CD4-positive, CD25-positive, alpha-beta regulatory T cell (primary cell): ENCODE results near the gene UGT3A2. TPM values are rescaled to one million over a fixed set of nuclear protein-coding genes. Genes with fewer than 3 reads are reported as not detected.

ENCODE experiments used
- ATAC-seq, 2 donors: fragments of 150-1000 bp; cut with Tn5 transposase; one replicate each; pipeline ENCODE4 v1.10.0; 2021; ENCODE audit warnings: low read depth in 2 of 2, moderate number of reproducible peaks in 2 of 2, moderate library complexity in 1 of 2
- DNase-seq, 3 donors: peaks; one replicate each; pipeline versions ENCODE4 v3.0.0 to v3.0.0-alpha.2; 2012 to 2022; ENCODE audit warnings: mixed read lengths in 1 of 3
- H3K27ac ChIP-seq: one replicate; pipeline ENCODE4 v1.7.0; 2013; ENCODE audit warnings: mild to moderate bottlenecking, low read length; ENCODE audit not compliant: insufficient read depth, poor library complexity, severe bottlenecking
- H3K27me3 ChIP-seq: one replicate; pipeline ENCODE4 v1.7.0; 2013; ENCODE audit warnings: low read length; ENCODE audit not compliant: control insufficient read depth, insufficient read depth
- H3K36me3 ChIP-seq: one replicate; pipeline ENCODE4 v1.7.0; 2013; ENCODE audit warnings: mild to moderate bottlenecking, low read length, moderate library complexity; ENCODE audit not compliant: control insufficient read depth, insufficient read depth
- H3K4me1 ChIP-seq: 2 replicates; pipeline ENCODE4 v1.7.0; 2013; ENCODE audit warnings: mild to moderate bottlenecking, low read length; ENCODE audit not compliant: insufficient read depth, control insufficient read depth, poor library complexity, severe bottlenecking
- H3K4me3 ChIP-seq: one replicate; pipeline ENCODE4 v1.7.0; 2013; ENCODE audit warnings: low read depth, mild to moderate bottlenecking, low read length, moderate library complexity
- H3K9me3 ChIP-seq, 2 experiments: 1 replicate in 1 of 2; 2 replicates in 1 of 2; pipeline ENCODE4 v1.7.0; 2013; ENCODE audit warnings: low read length in 2 of 2, mild to moderate bottlenecking in 1 of 2, moderate library complexity in 1 of 2; ENCODE audit not compliant: control insufficient read depth in 2 of 2
- H3K27ac Mint-ChIP-seq, 3 donors: one replicate each; pipeline ENCODE4 v1.8.0; 2020 to 2022; ENCODE audit warnings: mild to moderate bottlenecking in 3 of 3, mixed read lengths in 3 of 3, moderate library complexity in 2 of 3
- H3K27me3 Mint-ChIP-seq: one replicate; pipeline ENCODE4 v1.8.0; 2022; ENCODE audit warnings: mild to moderate bottlenecking, mixed read lengths
- H3K36me3 Mint-ChIP-seq: one replicate; pipeline ENCODE4 v1.8.0; 2020; ENCODE audit warnings: mixed read lengths
- H3K4me1 Mint-ChIP-seq, 4 donors: one replicate each; pipeline ENCODE4 v1.8.0; 2020 to 2022; ENCODE audit warnings: mixed read lengths in 4 of 4, mild to moderate bottlenecking in 1 of 4
- H3K4me3 Mint-ChIP-seq, 4 donors: one replicate each; pipeline ENCODE4 v1.8.0; 2020 to 2022; ENCODE audit warnings: mild to moderate bottlenecking in 4 of 4, mixed read lengths in 4 of 4, moderate library complexity in 3 of 4
- H3K9me3 Mint-ChIP-seq, 7 donors: one replicate each; pipeline ENCODE4 v1.8.0; 2020 to 2022; ENCODE audit warnings: mixed read lengths in 7 of 7, mild to moderate bottlenecking in 3 of 7, moderate library complexity in 2 of 7
- polyA plus RNA-seq, 4 donors: library from polyadenylated mRNA; unstranded; fragments of 300-500 nt; fragmentation: Illumina TruSeq; gene quantifications; one replicate each; pipeline ENCODE4 v1.2.3, GENCODE V29; 2021
- total RNA-seq: library from RNA; stranded (reverse); gene quantifications from one replicate; pipeline ENCODE4 v1.2.3, GENCODE V29; 2022

Gene UGT3A2
- total and polyA plus RNA-seq, 5 donors from 2014 or later, result 0.07 to 0.60 (median 0.20) TPM; not detected in 2

DNA sequence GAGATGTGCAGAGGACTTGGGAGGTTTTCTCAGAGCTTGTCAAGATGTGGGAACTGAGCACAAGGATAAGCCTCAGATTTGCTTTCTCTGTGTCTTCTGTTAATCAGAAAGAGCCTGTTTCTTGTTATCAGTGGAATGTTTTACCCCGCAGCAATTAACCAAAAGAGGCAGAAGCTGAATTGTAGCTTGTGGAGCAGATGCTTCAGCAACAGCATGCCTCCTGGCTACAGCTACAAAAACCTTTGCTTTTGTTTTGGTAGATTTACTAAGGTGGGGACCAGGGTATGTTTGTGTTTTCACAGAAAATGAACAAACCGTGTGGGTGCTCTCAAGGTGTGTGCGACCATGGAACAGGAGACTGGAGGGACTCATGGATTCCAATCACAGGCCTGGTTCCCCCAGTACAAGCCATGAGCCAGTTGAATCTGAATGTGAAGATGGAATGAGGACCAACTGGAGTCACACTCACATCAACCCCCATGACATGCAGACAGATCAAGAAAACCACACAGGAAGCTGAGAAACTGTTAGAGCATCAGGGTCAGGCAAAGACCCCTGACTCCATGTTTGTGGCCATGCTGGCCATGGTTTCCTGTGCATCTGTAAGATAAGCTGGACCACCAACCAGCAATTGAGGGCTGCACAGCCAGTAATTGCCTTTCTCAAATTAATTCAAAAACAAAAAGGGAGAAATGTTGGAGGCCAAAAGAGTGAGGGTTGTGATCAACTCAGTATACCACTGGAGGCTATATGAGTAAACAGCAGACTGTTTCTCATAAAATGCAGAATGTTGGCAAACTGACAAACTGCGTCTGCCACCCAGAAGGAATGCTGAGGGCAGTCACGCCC, 6.9 kb downstream of the UGT3A2 start:
- ATAC-seq (no peak), DNase-seq (no peak)
- H3K4me1 Mint-ChIP-seq, result no peaks in the 10 kb centered on the region

DNA sequence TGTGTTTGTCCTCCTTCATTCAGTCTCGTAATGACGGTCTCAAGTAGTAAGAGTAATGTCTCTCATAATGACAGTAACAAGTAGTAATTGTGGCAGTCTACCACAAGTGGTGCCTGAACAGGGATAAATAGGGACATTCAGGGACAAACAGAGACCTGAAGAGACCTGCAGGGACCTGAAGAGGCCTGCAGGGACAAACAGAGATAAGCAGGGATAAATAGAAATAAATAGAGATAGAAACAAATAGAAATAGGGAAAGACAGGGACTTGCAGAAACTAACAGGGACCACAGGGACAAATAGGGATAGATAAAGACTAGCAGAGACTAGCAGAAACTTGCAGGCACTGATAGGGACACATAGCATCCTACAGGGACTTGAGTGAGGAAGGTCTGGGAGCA, 7.9 kb downstream of the UGT3A2 start:
- H3K27me3 ChIP-seq, result no peaks in the 10 kb centered on the region
- Mint-ChIP-seq H3K4me1 (no peaks in the 10 kb centered on the region), H3K9me3 (no peaks in the 10 kb centered on the region), H3K27ac (no peak overlapping the region), H3K4me3 (no peak overlapping the region), H3K36me3 (no peaks in the 10 kb centered on the region), H3K27me3 (peaks cover 10% of the 10 kb centered on the region)
- ATAC-seq (no peak), DNase-seq (no peak)
- H3K9me3 ChIP-seq, result no peaks in the 10 kb centered on the region
- H3K4me1 ChIP-seq, result no peaks in the 10 kb centered on the region
- no peaks in the 10 kb centered on the region for H3K36me3 ChIP-seq
- H3K27ac ChIP-seq, result no peak overlapping the region
- H3K4me3 ChIP-seq, result no peak overlapping the region

More for the DNA sequence above, 6.9 kb downstream of the UGT3A2 start:
- Histone ChIP-seq H3K27ac (no peak overlapping the region), H3K4me1 (no peaks in the 10 kb centered on the region), H3K36me3 (no peaks in the 10 kb centered on the region), H3K27me3 (no peaks in the 10 kb centered on the region), H3K9me3 (no peaks in the 10 kb centered on the region), H3K4me3 (no peak overlapping the region)
- Mint-ChIP-seq H3K27ac (no peak overlapping the region), H3K27me3 (peaks cover 14% of the 10 kb centered on the region), H3K36me3 (no peaks in the 10 kb centered on the region), H3K4me3 (no peak overlapping the region), H3K9me3 (peaks cover 0 to 2% (median 0%) of the 10 kb centered on the region in 7 donors)

DNA sequence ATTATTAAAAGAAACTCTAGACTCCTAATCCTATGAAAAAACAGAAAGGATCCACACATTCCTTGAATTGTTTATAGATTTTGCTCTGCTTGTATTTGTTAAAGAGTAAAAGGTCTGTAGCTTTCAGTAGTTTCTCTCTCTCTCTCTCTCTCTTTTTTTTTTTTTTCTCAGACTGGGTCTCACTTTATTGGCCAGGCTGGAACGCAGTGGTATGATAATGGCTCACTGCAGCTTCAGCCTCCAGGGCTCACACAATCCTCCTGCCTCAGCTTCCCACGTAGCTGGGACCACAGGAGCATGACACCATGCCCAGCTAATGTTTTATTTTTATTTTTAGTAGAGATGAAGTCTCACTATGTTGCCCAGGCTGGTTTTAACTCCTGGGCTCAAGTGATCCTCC, 9.3 kb downstream of the UGT3A2 start:
- no peaks in the 10 kb centered on the region for H3K4me1 ChIP-seq
- Mint-ChIP-seq H3K9me3 (no peaks in the 10 kb centered on the region), H3K36me3 (no peaks in the 10 kb centered on the region), H3K4me1 (no peaks in the 10 kb centered on the region), H3K27me3 (peaks cover 11% of the 10 kb centered on the region), H3K27ac (no peak overlapping the region), H3K4me3 (no peak overlapping the region)
- no peaks in the 10 kb centered on the region for H3K36me3 ChIP-seq
- ATAC-seq (no peak), DNase-seq (no peak)
- H3K4me3 ChIP-seq, result no peak overlapping the region
- no peaks in the 10 kb centered on the region for H3K9me3 ChIP-seq
- H3K27ac ChIP-seq, result no peak overlapping the region
- no peaks in the 10 kb centered on the region for H3K27me3 ChIP-seq

DNA sequence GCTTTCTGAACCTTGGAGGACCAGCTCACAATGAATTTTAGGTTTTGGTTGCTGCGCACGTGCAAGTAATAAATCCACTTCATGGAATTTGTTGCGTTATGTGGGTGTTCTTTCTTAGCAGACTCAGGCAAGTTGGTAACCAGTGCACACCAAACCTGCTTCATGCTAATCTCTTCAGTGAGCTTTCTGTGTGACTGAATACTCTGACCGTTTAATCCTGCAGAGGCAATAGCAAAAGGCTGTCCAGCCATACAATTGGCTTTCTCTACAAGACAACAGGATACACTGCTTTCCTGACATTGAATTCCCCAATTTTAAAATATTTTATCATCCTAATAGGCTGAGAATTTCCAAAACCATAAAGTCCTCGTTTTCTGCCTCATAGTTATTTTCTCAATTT, 10.3 kb downstream of the UGT3A2 start:
- H3K9me3 ChIP-seq, result no peaks in the 10 kb centered on the region
- no peaks in the 10 kb centered on the region for H3K9me3 Mint-ChIP-seq
- no peaks in the 10 kb centered on the region for H3K36me3 ChIP-seq
- H3K4me1 Mint-ChIP-seq, result no peaks in the 10 kb centered on the region
- no peak overlapping the region for H3K4me3 ChIP-seq
- DNase-seq, result no peak
- no peaks in the 10 kb centered on the region for H3K27me3 ChIP-seq
- no peak for ATAC-seq
- no peaks in the 10 kb centered on the region for H3K36me3 Mint-ChIP-seq
- H3K27ac ChIP-seq, result no peak overlapping the region
- no peak overlapping the region for H3K27ac Mint-ChIP-seq
- peaks cover 11% of the 10 kb centered on the region for H3K27me3 Mint-ChIP-seq
- H3K4me3 Mint-ChIP-seq, result no peak overlapping the region
- H3K4me1 ChIP-seq, result no peaks in the 10 kb centered on the region

DNA sequence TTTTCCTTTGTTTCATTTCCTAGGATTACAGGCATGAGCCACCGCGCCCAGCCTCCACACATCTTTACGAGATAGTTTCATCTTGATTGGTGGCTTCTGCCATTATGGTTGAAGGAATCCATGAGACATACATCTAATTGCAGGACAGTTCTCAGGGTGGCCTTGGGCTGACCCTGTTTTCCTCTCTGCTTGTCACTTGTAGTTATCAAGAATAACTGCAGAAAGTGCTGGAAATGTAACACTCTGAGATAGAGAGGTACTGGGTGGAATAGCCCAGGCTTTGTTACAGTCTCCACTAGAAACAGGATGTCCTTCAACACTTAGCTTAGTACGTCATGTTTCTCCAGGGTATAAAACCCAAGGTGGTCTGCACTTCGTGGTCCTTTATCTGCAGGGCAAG, 10.7 kb downstream of the UGT3A2 start:
- DNase-seq, result no peak
- H3K27me3 Mint-ChIP-seq, result peaks cover 11% of the 10 kb centered on the region
- H3K4me1 ChIP-seq, result no peaks in the 10 kb centered on the region
- no peak overlapping the region for H3K27ac Mint-ChIP-seq
- no peak overlapping the region for H3K27ac ChIP-seq
- no peak overlapping the region for H3K4me3 ChIP-seq
- peaks cover under 1% of the 10 kb centered on the region for H3K27me3 ChIP-seq
- H3K36me3 Mint-ChIP-seq, result no peaks in the 10 kb centered on the region
- H3K9me3 ChIP-seq, result no peaks in the 10 kb centered on the region
- H3K9me3 Mint-ChIP-seq, result peaks cover 0 to under 1% (median 0%) of the 10 kb centered on the region in 7 donors
- ATAC-seq, result no peak
- no peaks in the 10 kb centered on the region for H3K36me3 ChIP-seq
- H3K4me3 Mint-ChIP-seq, result no peak overlapping the region
- no peaks in the 10 kb centered on the region for H3K4me1 Mint-ChIP-seq

DNA sequence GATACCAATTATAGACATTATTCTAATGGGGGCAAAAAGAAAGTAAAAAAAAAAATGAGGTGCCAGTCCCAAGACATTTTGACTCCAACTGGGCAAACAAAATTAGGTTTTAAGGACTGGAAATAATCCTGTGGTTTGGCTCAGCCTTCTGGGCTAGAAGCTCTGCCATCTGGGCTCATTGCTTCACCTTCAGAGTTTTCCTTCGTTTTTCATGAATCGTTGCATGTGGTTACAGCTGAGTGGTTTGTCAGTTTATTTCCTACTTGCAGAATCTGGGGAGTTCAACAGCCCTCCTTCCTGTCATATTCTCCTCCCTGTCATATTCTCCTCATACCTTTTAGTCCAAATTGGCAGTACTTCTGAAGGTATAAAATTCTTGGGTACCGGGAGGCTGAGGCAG, 12.0 kb downstream of the UGT3A2 start:
- Histone ChIP-seq H3K9me3 (no peaks in the 10 kb centered on the region), H3K36me3 (no peaks in the 10 kb centered on the region), H3K27ac (no peak overlapping the region), H3K4me1 (no peaks in the 10 kb centered on the region), H3K27me3 (peaks cover 3% of the 10 kb centered on the region), H3K4me3 (no peak overlapping the region)
- H3K4me1 Mint-ChIP-seq, result no peaks in the 10 kb centered on the region
- H3K9me3 Mint-ChIP-seq, result peaks cover 0 to 2% (median 0%) of the 10 kb centered on the region in 7 donors
- no peak overlapping the region for H3K27ac Mint-ChIP-seq
- DNase-seq (no peak), ATAC-seq (no peak)
- H3K36me3 Mint-ChIP-seq, result no peaks in the 10 kb centered on the region
- no peak overlapping the region for H3K4me3 Mint-ChIP-seq
- H3K27me3 Mint-ChIP-seq, result peaks cover 11% of the 10 kb centered on the region

DNA sequence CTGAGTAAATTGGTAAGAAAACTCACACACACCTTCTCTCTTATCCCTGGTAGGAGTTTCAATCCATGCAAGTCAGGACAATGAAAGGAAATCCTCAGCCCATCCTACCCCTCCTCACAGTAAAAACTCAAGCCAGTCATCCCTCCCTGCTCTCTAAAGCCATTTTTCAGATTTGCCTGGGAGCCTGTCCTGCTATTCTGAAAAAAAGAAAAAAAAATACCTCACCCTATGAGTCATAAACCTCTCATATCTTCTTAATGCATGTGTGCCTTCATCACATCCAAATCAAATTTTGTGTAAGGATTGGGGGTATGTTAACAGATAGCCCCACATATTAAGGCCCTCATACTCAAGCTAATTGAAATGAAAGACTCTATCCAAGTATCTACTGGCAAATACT, 14.1 kb downstream of the UGT3A2 start:
- no peaks in the 10 kb centered on the region for H3K4me1 Mint-ChIP-seq
- H3K4me1 ChIP-seq, result no peaks in the 10 kb centered on the region
- ATAC-seq (no peak), DNase-seq (no peak)
- H3K9me3 ChIP-seq, result no peaks in the 10 kb centered on the region
- H3K36me3 ChIP-seq, result no peaks in the 10 kb centered on the region
- no peak overlapping the region for H3K27ac ChIP-seq
- no peaks in the 10 kb centered on the region for H3K36me3 Mint-ChIP-seq
- no peak overlapping the region for H3K4me3 ChIP-seq
- H3K27ac Mint-ChIP-seq, result no peak overlapping the region
- peaks cover 3% of the 10 kb centered on the region for H3K27me3 ChIP-seq
- peaks cover 11% of the 10 kb centered on the region for H3K27me3 Mint-ChIP-seq
- no peak overlapping the region for H3K4me3 Mint-ChIP-seq
- H3K9me3 Mint-ChIP-seq, result peaks cover 0 to 2% (median 0%) of the 10 kb centered on the region in 7 donors

DNA sequence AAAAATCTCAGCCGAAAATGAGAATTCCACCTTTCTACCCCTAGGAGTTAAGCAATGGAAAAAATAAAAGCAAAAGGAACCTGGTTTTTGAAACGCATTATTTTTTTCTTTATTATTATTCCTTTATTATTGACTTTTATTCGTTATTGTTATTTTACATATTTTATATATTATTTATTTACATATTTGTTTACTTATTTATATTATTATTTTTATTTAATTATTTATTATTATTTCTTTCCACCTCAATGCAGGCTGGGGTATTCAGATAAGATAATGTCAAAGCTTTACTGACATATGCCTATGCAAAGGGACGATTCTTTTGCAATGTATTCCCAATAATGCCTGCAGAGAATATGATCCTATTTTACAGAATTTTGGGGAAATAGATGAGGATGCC, 16.7 kb downstream of the UGT3A2 start:
- Mint-ChIP-seq H3K4me1 (no peaks in the 10 kb centered on the region), H3K27ac (no peak overlapping the region), H3K27me3 (peaks cover 6% of the 10 kb centered on the region), H3K9me3 (peaks cover 0 to 2% (median 0%) of the 10 kb centered on the region in 7 donors), H3K36me3 (no peaks in the 10 kb centered on the region), H3K4me3 (no peak overlapping the region)
- Histone ChIP-seq H3K4me1 (no peaks in the 10 kb centered on the region), H3K4me3 (no peak overlapping the region), H3K9me3 (no peaks in the 10 kb centered on the region), H3K27me3 (peaks cover 5% of the 10 kb centered on the region), H3K27ac (no peak overlapping the region), H3K36me3 (no peaks in the 10 kb centered on the region)
- ATAC-seq, result no peak
- DNase-seq, result no peak
